AG10803 (cell line): ENCODE results near the gene NDRG4.

Experiments
- DNase-seq: peaks from one replicate; pipeline ENCODE4 v3.0.0; 2010; ENCODE audit warnings: low read depth
- H3K4me3 ChIP-seq: 2 replicates; pipeline ENCODE4 v1.5.1; 2011; ENCODE audit warnings: mild to moderate bottlenecking, low read length, control low read depth
- CTCF ChIP-seq: conservative IDR thresholded peaks from 2 replicates; pipeline ENCODE4 v1.5.1; 2011; ENCODE audit warnings: mild to moderate bottlenecking, low read length, control low read depth, inconsistent platforms

Gene NDRG4

DNA sequence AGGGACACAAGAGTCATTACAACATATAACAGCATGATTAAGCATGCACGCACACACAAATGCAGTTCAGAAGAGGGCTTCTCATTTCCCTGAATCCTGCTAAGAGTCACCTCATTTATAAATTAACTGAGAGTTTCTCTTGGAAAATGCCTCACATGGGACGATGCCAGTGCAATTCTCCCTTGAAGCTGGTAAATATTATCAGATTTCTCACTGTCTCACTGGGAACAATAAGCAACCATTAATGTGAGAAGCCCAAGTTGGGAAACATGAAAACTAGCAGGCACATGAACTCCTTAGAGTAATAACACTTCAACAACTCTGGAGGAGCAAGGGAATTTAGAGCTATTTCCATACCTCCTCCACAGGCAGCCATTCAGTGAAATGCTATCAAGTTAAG, 41.8 kb downstream of the NDRG4 start:
- TF ChIP-seq CTCF: no peak
- no peak for DNase-seq
- no peak overlapping the region for H3K4me3 ChIP-seq

DNA sequence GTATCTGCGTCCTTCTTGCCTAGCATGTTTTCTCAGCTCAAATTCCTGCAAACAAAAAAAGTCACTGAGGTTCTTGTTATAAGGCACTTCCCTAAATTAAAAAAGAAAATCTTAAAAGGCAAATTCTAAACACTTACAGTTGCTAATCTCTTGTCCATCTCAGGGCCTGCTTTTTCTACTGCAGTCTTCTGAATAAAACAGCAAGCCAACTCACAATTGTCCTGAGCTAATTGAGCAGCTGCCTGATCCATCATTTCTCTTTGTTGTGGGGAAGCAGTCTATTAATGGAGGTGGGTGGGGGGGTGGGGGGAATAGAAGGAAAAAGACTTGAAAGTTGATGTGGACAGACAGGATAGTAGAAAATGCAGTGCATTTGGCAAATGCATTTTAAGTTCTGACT, 42.3 kb downstream of the NDRG4 start:
- H3K4me3 ChIP-seq: no peak overlapping the region
- TF ChIP-seq CTCF: no peak
- no peak for DNase-seq

DNA sequence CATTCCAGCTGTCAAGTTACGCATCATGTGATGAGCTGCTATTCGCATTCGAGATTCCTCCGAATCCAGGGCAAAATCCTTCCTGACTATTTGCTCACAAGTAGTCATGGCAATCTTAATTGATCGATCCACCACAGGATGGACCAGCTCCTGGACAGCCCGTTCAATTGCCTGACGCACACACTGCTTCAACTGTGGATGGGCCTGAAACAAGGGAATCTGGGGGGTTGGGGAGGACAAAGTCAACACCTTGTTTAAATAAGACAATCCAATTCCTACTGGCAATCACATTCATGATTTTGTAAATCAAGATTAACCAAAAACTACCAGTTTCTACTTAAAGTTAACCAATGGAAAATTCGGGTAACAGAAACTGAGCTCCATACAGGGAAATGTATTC, 43.7 kb downstream of the NDRG4 start:
- H3K4me3 ChIP-seq: no peak overlapping the region
- TF ChIP-seq CTCF: no peak
- DNase-seq: no peak

- no peak overlapping the region for H3K4me3 ChIP-seq
- no peak for TF ChIP-seq CTCF
- DNase-seq: no peak
These were observed 48.4 kb downstream of the NDRG4 start for GRCh38 chr16:58548378-58548777.

GRCh38 chr16:58551496-58551895, 51.6 kb downstream of the NDRG4 start:
- DNase-seq: peak; percentile 9
- no peak for TF ChIP-seq CTCF
- H3K4me3 ChIP-seq: no peak overlapping the region

GRCh38 chr16:58556678-58557077, 56.7 kb downstream of the NDRG4 start:
- DNase-seq: no peak
- no peak for TF ChIP-seq CTCF

More at GRCh38 chr16:58556678-58557077, 56.7 kb downstream of the NDRG4 start:
- H3K4me3 ChIP-seq: no peak overlapping the region
